CD4-positive, alpha-beta T cell treated with Interleukin-21 for 1 hour (primary cell): ENCODE measurements around the gene NCBP3.

Source experiments
- DNase-seq: peaks from one replicate; pipeline ENCODE4 v3.0.0-alpha.2; 2020

NCBP3 gene

GRCh38 chr17:3845621-3846436, at the start of gene NCBP3:
Gene NCBP3 (minus strand): TSS chr17:3846246. CDS start chr17:3846223, 23 bp downstream.
- DNase-seq, result peak; percentile 91

GRCh38 chr17:3895354-3895753, 49.3 kb upstream of the NCBP3 start:
- DNase-seq, result no peak

- no peak for DNase-seq
Observed at GRCh38 chr17:3894911-3895343, 48.9 kb upstream of the NCBP3 start.

DNA sequence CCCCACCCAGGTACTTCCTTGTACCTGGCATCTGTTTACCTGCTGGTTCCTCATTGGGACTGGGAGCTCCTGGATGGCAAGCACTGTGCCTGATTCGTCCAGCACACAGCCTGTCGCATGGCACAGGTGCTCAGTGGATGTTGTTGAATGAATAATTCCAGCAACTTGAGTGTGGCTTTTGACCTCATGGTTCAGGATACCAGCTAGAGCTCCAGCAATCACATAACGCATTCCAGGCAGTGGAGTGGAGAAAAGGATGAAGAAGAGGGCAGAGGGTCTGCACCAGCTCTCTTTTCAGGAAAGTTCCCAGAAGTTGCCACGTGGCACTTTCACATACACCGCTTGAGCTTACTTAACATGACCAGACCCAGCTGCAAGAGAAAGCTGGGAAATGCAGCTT, 48.1 kb upstream of the NCBP3 start:
- no peak for DNase-seq

GRCh38 chr17:3893720-3894116, 47.7 kb upstream of the NCBP3 start:
- DNase-seq, result no peak

DNA sequence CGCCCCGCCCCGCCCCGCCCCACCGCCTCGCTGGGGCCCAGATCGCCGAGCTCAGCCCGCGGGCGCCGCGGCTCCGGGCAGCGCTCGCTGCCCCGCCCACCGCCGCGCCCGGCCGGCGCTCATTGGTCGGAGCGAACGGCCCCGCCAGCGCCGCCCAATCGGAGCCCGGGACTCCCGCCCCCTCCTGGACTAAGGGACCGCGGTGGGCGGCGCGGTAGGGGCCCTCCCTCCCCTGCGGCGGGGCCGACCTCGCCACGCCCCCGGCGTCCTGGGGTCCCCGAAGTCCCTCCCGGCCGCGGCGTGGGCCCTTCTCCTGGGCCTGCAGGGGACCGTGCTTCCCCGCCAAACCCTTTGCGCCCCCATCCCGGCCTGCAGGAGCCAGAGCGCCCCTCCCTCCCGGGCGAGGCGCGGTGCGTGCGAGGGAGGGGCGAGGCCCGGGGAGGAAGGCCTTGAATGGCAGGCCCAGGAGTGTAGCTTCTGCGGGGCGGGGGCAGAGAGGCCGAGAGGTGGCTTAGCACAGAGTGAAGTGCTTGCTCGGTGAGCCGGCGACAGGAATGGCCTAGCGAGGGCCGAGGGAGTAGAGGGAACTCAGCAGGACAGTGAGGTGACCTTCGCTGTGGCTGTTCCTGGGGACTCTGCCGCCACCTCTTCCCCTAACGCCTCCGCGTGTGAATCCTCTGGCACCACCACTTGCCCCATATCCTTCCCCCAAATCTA, 47.1 kb upstream of the NCBP3 start, which contains the start of gene CAMKK1:
Gene CAMKK1, minus strand, starts transcription at position 51 of the 717 bp plus-strand sequence. CDS start 7,366 bp downstream, outside the sequence.
- peak; percentile 91 for DNase-seq

DNA sequence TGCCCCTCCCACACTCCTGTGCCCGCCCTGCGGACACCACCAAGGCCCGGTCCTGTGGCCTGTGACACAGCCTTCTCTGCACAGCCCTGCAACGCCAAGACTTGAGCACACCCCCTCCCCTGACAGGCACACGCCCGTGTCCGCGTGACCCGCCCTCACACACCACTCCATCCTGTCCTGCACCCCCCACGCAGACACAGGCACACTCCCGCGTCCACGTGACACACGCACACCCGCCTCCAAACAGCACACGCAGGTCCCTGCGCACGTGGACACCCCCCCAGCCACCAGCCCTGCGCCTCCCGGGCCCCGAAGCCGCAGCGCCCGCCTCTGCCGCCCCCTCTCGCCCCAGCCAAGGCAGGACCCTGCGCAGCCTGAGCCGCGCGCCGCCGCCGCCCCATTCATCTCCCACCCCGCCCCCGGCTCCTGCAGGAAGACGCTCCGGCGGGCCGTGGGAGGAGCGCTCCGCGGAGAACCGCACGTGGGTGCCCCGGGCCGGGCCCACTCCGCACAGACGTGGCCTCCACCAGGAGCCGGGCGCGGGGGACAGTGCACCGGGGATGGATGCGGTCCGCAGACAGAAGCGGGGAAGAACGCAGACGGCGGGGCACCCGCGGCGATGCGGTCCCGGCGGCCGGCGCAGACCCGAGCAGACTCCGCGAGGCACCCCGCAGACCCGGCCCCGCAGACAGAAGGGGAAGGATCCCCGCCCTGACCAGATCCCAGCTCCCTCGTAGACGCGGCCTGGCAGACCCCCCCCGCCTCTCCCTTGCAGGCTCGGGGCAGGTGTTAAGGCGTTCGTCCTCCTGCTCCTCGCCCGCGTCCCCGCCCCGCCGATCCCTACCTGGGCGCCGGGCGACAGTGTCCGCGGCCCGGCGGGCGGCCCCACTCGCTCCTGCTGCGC, 46.3 kb upstream of the NCBP3 start:
- DNase-seq, result peak; percentile 86

DNA sequence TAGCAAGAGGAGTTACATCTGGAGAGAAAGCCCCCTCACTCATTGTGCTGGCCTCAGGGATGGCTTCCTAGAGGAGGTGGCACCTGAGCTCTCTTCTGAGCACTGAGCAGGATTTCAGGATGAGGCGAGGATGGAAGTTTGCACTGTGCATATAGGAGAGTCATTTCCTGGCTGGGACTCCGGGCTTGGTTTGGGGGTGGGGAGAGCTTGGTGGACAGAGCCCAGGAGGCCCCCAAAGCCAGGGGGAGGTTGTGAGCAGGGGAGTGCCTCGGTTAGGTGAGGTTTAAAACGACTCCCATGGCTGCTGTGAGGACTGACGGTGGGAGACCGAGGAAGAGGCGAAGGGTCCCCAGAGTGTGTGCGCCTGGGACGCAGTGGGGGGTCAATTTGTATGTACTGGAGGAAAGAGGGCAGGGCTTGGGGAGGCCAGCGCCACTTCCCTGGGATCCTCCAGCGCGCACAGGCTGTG, 45.6 kb upstream of the NCBP3 start:
- DNase-seq, result no peak

DNA sequence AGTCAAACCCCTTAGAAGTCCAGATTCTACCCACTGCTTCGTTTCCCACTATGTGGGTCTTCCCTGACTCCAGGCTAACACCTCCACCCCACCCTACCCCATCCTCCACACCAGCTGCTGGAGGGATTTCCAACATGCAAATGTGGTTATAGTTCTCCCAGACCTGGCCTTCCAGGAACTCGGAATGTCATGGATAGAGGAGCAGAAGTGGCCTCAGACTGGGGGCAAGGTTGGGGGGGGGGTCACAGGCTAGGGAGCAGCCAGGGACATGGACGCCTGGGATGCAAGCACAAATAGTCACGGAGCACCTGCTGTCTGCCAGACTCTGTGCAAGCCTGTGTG, 44.8 kb upstream of the NCBP3 start:
- no peak for DNase-seq

- no peak for DNase-seq
Observed at GRCh38 chr17:3890082-3890877, 44.2 kb upstream of the NCBP3 start.

GRCh38 chr17:3889325-3890012, 43.4 kb upstream of the NCBP3 start:
- no peak for DNase-seq

GRCh38 chr17:3888343-3889171, 42.5 kb upstream of the NCBP3 start:
- DNase-seq, result no peak

- DNase-seq, result peak; percentile 14
Observed at GRCh38 chr17:3887804-3888203, 41.8 kb upstream of the NCBP3 start.

DNA sequence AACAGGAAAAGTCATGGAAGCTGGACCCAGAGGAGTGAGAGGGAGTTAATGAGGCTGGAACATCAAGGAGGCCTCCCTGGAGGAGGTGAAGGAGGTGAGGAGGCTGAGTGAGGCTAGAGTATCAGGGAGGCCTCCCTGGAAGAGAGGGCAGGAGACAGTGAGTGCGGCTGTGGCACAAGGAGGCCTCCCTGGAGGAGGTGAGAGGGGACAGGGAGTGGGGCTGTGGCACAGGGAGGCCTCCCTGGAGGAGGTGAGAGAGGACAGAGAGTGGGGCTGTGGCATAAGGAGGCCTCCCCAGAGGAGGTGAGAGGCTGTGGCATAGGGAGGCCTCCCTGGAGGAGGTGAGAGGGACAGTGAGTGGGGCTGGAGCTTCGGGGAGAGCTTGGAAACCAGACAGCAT, 41.3 kb upstream of the NCBP3 start:
- no peak for DNase-seq

GRCh38 chr17:3886776-3887175, 40.7 kb upstream of the NCBP3 start:
- peak; percentile 20 for DNase-seq

- no peak for DNase-seq
Observed at GRCh38 chr17:3885970-3886369, 39.9 kb upstream of the NCBP3 start.

DNA sequence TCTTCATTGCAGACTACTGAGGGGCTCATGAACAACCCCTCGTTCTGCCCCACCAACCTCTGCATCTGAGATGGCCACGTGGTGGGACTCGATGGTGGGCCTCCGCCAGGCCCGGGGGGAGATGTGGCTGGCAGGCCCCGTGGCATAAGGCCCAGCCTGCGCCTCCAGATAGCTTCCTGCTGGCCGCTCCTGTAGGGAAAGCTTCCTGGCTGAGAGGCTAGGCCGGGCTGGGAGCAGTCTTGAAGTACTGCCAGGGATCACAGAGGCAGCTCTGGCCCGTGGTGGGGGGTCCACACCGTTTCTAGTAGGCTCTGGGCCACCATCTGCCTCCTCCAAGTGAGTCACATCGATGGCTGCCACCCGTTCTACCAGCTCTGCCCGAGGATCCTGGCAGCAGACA, 39.2 kb upstream of the NCBP3 start:
- DNase-seq, result no peak

DNA sequence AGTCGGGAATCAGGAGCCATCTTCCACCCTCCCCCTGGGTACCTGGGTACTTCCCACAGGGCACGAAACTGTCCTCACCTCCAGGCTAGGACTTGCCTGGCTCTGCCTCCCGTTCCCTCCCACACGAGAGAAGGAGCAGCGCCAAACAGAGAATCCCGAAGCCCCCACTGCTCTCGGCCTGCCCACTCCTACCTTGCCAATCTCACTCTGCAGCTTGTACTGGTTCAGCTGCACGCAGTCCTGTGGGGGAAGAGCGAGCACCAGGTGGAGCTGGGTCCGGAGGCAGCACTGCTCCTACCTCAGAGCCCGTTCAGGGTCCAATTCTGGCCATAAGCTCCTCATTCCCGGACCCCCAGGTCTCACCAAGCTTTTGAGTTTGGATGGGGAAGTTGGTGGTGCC, 38.1 kb upstream of the NCBP3 start:
- DNase-seq, result no peak

GRCh38 chr17:3882276-3882675, 36.2 kb upstream of the NCBP3 start:
- no peak for DNase-seq

DNA sequence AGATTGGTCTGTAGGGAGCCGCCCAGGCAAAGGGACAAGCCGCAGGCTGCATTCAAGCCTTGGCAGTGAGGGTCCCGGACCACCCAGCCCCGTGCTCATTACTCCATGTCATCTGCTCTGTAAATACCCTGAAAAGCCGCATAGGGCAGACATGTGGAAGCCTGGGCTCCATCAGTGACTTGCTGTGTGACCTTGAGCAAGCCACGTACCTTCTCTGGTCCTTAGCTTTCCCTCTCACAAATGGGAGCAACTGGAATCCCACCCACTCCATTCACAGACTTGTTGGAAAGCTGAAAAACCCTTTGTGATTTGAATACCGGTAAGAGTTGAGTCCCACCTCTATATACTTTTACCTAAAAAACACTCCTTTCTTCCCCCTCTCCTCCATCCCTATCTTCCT, 34.9 kb upstream of the NCBP3 start:
- no peak for DNase-seq
